Spleen (tissue), 7 donors: ENCODE measurements around the gene PACRG.

ENCODE experiments used
- CTCF ChIP-seq, 11 experiments: fragments of 200-600 bp in 7 of 11; fragments of 450-650 bp in 4 of 11; sonication (generic) in 4 of 11; IDR thresholded peaks in 8 of 11; conservative IDR thresholded peaks in 3 of 11; 1 replicate in 7 of 11; 2 replicates in 4 of 11; pipeline versions ENCODE4 v1.4.0 to v1.8.0; 2016 to 2021; ENCODE audit warnings: antibody characterized with exemption in 11 of 11, inconsistent platforms in 4 of 11, mild to moderate bottlenecking in 1 of 11
- POLR2A ChIP-seq, 3 donors: fragments of 450-650 bp; IDR thresholded peaks; one replicate each; pipeline ENCODE4 v1.5.1; 2017; ENCODE audit warnings: antibody characterized with exemption in 3 of 3, mild to moderate bottlenecking in 1 of 3
- donor health status: DM: no; HTN: no; CAD: no; lungs with moderate emphysema.
- donor health status: DM: no; HTN: no; CAD: no.
- donor health status: DM: no; HTN: no; CAD: no.

- TF ChIP-seq POLR2A (IDR thresholded peaks at IDR 0.05) (no peak), CTCF (IDR thresholded peaks at IDR 0.05 in 8 of 11, conservative IDR thresholded peaks at IDR 0.05 in 3 of 11) (no peak)
These were observed 604.8 kb downstream of the PACRG start for GRCh38 chr6:163332575-163332974.
